ENCODE data around the gene CLEC16A.
"Not testable (repeated sequence)": the region's sequence is repeated elsewhere in the genome, so short reads cannot be mapped to it uniquely, and the experiment has no call there.

CLEC16A gene

DNA sequence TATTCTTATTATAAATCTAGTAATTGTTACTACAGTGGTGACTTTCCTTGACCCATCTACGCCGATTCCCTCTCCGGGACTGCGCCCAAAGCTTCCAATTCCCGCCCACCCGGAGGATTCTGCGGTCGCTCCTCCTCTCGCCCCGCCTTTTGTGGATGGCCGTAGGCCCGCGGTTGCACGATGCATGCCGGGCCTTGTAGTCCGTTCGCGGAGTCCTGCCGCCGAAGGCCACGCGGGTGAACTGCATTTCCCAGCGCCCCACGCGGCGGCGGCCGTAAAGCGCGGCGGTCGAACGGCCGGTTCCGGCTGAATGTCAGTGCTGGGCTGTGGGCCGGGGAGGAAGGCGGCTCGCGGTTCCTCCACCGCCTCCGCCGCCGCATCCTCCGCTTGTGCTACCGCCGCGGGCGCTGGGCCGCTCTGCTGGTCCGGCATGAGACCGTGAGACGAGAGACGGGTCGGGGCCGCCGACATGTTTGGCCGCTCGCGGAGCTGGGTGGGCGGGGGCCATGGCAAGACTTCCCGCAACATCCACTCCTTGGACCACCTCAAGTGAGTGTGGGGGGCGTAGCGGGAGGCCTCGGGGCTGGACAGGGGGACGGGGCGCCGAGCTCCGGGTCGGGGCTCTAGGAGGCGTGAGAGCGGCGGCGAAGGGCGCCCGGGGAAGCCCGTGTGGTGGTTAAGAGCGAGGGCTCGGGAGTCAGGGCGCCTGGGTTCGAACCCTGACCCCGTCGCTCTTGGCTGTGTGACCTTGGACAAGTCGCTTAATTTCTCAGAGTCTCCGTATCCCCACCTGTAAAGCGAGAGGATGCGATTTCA, at the start of gene CLEC16A:
CLEC16A (plus strand) TSS at position 316 of the 816 bp plus-strand sequence; CDS start at position 470, 154 bp downstream.
- DNase-seq (ENCODE audit: low spot score), result peak; percentile 90

DNA sequence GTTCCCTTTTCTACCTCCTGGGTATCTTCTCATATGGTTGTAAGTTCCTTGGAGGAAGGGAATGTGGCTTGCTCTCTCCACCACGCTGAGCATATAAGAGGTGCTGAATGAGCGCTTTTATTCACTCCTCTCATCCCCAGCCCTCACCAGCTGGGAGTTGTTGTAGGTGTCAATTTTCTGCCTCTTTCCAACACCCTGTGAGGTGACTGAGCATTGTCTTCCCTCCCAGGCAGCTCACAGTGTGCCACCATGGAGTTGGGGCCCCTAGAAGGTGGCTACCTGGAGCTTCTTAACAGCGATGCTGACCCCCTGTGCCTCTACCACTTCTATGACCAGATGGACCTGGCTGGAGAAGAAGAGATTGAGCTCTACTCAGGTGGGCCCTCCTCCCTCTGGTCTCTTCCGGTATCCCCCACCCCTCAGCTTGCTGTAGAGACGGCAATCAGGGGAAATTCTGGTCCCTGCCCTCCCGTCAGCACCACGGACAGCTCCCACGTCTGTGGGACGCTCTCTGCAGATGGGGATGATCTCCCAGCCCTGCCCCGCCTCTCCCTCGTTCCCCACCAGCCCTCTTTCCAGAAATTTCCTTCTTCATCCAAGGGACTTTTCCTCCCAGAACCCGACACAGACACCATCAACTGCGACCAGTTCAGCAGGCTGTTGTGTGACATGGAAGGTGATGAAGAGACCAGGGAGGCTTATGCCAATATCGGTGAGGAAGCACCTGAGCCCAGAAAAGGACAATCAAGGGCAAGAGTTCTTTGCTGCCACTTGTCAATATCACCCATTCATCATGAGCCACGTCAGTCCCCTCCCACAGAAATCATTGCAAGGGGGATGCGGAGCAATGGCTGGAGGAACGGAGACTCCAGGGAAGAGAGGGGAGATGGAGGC, 49.1 kb upstream of the CLEC16A start:
- DNase-seq (ENCODE audit: low spot score), result no peak

GRCh38 chr16:10896165-10896564, 48.2 kb upstream of the CLEC16A start:
- DNase-seq (ENCODE audit: low spot score), result no peak

- DNase-seq (ENCODE audit: low spot score), result no peak
Measured at GRCh38 chr16:10896723-10897122, 47.6 kb upstream of the CLEC16A start.

- DNase-seq (ENCODE audit: low spot score), result no peak
Measured at GRCh38 chr16:10897134-10897533, 47.2 kb upstream of the CLEC16A start.

GRCh38 chr16:10902999-10903398, 41.4 kb upstream of the CLEC16A start:
- DNase-seq (ENCODE audit: low spot score), result no peak

DNA sequence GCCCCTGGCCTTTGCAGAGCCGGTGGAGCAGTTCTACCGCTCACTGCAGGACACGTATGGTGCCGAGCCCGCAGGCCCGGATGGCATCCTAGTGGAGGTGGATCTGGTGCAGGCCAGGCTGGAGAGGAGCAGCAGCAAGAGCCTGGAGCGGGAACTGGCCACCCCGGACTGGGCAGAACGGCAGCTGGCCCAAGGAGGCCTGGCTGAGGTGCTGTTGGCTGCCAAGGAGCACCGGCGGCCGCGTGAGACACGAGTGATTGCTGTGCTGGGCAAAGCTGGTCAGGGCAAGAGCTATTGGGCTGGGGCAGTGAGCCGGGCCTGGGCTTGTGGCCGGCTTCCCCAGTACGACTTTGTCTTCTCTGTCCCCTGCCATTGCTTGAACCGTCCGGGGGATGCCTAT, 37.9 kb upstream of the CLEC16A start:
- no peak for DNase-seq (ENCODE audit: low spot score)

DNA sequence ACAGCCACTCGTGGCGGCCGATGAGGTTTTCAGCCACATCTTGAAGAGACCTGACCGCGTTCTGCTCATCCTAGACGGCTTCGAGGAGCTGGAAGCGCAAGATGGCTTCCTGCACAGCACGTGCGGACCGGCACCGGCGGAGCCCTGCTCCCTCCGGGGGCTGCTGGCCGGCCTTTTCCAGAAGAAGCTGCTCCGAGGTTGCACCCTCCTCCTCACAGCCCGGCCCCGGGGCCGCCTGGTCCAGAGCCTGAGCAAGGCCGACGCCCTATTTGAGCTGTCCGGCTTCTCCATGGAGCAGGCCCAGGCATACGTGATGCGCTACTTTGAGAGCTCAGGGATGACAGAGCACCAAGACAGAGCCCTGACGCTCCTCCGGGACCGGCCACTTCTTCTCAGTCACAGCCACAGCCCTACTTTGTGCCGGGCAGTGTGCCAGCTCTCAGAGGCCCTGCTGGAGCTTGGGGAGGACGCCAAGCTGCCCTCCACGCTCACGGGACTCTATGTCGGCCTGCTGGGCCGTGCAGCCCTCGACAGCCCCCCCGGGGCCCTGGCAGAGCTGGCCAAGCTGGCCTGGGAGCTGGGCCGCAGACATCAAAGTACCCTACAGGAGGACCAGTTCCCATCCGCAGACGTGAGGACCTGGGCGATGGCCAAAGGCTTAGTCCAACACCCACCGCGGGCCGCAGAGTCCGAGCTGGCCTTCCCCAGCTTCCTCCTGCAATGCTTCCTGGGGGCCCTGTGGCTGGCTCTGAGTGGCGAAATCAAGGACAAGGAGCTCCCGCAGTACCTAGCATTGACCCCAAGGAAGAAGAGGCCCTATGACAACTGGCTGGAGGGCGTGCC, 37.2 kb upstream of the CLEC16A start:
- no peak for DNase-seq (ENCODE audit: low spot score)

GRCh38 chr16:10907757-10908045, 36.7 kb upstream of the CLEC16A start:
- no peak for DNase-seq (ENCODE audit: low spot score)

GRCh38 chr16:10911267-10911666, 33.1 kb upstream of the CLEC16A start:
- DNase-seq (ENCODE audit: low spot score), result no peak

DNA sequence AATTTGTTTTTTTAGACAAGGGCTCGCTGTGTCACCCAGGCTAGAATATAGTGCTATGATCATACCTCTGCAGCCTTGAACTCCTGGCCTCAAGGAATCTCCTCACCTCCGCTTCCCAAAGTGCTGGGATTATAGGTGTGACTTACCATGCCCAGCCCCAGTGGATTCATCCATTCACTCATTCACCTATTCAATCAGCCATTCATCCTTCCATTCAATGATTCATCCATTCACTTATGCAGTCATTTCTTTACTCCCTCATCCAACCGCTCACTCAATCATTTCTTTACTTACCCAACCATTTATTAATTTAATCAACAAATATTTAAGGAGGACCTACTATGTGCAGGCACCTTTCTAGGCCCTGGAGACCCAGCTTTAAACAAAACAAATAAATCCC, 27.8 kb upstream of the CLEC16A start:
- DNase-seq (ENCODE audit: low spot score), result no peak

DNA sequence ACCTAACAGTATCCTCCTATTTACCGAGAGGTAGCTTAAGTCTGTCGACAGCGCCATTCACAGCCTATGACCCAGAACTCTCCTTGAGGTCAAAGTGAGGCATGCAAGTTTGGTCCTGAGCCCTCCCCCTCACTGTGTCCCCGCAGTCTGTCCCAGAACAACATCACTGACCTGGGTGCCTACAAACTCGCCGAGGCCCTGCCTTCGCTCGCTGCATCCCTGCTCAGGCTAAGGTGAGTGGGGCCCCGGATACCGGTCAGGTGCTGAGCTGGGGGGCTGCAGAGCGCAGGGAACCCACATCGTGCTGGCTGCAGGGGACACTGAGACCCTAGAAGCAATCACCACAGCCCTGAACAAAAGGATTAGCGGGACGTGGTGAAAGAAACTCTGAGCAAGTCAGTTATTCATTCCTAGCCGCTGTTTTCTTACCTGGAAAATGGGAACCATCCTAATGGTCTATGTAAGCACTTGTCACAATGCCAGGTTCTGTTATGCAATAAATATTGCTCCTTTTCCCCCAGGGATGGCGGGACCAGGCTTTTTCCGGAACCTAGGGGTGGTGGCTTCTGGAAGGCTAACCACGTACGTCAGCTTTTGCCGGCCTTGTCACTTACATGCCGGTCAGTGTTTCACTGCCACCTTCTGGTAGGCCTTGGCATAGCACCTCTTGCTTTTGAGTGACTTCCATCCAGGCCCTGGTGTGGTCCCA, 25.9 kb upstream of the CLEC16A start:
- DNase-seq (ENCODE audit: low spot score), result peak; percentile 78

DNA sequence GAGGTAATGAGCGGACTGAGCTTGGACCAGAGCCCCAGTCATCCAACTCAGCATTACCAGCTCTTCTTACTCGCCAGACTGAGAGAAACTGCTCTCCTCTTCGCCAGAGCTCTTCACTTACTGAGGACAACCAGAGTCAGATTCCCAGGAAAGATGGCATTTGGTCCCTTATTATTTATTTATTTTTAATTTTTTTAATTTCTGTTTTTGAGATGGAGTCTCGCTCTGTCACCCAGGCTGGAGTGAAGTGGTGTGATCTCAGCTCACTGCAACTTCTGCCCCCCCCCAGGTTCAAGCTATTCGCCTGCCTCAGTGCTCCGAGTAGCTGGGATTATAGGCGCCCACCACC, 25.4 kb upstream of the CLEC16A start:
- DNase-seq (ENCODE audit: low spot score), result no peak

DNA sequence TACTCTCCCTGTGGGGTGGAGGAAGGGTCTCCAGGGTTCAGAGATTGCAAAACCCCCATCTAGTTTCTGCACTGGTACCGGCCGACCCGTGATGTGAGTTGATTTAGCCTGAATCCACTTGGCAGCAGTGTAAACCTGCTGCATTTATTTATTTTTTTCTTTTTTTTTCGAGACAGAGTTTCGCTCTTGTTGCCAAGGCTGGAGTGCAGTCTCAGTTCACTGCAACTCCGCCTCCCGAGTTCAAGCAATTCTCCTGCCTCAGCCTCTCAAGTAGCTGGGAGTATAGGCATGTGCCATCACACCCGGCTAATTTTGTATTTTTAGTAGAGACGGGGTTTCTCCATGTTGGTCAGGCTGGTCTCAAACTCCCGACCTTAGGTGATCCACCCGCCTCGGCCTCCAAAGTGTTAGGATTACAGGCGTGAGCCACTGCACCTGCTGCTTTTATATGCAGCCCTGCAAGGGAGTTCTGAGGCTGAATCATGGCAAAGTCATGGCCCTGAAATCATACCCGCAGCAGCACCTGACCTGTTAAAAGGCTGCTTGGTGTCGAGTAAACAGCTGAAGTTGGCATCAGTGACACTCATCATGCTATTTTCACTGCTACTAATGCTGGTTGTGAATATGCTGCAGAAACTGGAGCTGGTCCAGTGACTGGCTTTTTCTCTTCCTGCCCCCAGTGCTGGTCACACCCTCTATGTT, 23.5 kb upstream of the CLEC16A start:
- DNase-seq (ENCODE audit: low spot score), result no peak

DNA sequence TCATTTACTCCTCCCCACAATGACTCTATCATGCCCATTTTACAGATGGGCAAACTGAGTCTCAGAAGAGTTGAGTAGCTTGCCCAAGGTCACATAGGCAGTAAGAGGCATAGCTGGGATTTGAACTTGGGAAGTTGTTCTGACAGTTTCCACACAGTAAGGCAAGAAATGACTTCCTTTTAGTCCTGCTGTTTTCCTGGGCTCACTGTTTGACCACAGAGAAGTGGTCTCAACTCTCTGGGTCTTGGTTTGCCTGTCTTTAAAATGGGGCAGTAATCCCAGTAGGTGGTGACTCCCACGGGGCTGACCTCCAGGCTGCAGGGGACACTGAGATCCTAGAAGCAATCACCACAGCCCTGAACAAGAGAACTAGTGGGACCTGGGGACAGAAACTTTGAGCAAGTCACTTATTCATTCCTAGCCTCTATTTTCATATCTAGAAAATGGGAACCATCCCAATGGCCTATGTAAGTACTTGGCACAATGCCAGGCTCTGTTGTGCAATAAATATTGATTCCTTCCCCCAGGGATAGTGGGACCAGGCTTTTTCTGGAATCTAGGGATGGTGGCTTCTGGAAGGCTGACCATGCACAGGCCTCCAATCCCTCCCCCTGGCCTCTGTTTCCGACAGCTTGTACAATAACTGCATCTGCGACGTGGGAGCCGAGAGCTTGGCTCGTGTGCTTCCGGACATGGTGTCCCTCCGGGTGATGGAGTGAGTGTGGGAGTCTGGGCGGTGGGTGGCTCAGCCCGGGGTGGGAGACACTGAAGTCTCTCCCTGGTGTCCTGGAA, 22.6 kb upstream of the CLEC16A start:
- DNase-seq (ENCODE audit: low spot score), result no peak

DNA sequence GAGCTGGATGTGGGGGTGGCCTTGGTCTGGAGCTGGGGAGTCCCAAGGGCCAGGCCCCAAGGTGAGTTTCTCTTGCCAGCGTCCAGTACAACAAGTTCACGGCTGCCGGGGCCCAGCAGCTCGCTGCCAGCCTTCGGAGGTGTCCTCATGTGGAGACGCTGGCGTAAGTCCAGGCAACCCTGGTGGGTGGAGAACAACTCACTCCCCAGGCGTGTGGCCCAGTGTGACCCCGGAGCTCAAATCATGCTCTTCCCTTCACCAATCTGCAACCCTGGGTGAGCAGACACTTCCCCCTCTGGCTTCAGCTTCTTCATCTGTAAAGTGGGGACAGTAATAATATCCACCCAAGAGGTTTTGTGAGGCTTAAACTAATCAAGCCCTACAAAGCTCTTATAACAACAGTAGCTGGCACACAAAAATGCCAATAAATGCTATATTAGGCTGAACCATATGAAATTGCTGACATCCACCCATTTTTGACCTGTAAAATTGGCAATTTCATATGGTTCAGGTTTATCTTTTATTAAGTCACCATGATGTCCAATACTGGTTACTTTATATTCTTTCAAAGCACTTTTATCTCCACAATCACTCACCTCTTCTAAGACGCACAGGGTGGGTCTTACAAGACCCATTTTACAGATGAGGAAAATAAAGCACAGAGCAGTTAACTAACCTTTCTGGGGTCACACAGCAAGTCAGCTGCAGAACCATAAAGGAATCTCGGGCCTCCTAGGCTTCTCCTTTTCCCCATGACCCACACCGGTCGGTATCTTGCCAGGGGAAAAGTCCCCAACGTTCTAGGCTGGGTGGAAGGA, 21.8 kb upstream of the CLEC16A start:
- DNase-seq (ENCODE audit: low spot score), result no peak

DNA sequence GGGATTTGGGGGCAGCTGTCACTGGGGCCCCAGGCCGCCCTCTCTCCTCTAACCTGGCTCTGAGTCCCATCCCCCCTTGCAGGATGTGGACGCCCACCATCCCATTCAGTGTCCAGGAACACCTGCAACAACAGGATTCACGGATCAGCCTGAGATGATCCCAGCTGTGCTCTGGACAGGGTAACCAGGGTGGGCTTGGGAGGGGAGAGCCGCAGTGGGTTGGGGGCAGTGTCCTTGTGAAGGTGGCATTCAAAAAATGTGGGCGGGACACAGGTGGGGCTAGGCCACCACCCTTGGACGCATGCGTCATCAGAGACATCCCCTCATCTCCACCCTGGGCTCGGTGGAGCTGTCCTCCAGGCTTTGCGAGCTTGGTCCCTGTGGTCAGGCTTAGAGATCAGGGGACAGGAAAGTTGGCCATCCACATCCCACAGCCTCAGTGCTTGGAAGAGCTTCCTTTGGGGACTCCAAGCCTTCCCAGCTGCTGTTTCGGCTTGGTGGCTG, 21.2 kb upstream of the CLEC16A start:
- DNase-seq (ENCODE audit: low spot score), result peak; percentile 28

- DNase-seq (ENCODE audit: low spot score), result no peak
Measured at GRCh38 chr16:10923650-10924214, 20.6 kb upstream of the CLEC16A start.

- DNase-seq (ENCODE audit: low spot score), result not testable (repeated sequence)
Measured at GRCh38 chr16:10925285-10925684, 19.1 kb upstream of the CLEC16A start.

Measured in SW480 (cell line).